Neural progenitor cell (in vitro differentiated cells): ENCODE data around the gene FKBP1A. TPM values are rescaled to one million over a fixed set of nuclear protein-coding genes. Genes with fewer than 3 reads are reported as not detected.

ENCODE experiments used
- DNase-seq: peaks from one replicate; pipeline ENCODE4 v3.0.0-alpha.2; 2016; ENCODE audit warnings: low spot score
- H2AFZ ChIP-seq: fragments of 200-600 bp; sonication (generic); replicated peaks from 2 replicates; pipeline ENCODE4 v1.6.1; 2016; ENCODE audit warnings: antibody characterized with exemption
- H3F3A ChIP-seq: fragments of 200-600 bp; sonication (generic); 2 replicates; pipeline ENCODE4 v1.6.1; 2016; ENCODE audit warnings: antibody characterized with exemption, low read depth
- H3K27ac ChIP-seq: fragments of 200-600 bp; sonication (generic); 2 replicates; pipeline ENCODE4 v1.5.1; 2016; ENCODE audit warnings: mild to moderate bottlenecking
- H3K27me3 ChIP-seq: fragments of 200-600 bp; sonication (generic); 2 replicates; pipeline ENCODE4 v1.6.1; 2016; ENCODE audit warnings: mild to moderate bottlenecking, moderate library complexity
- H3K36me3 ChIP-seq: fragments of 200-600 bp; sonication (generic); 2 replicates; pipeline ENCODE4 v1.5.1; 2016
- H3K4me1 ChIP-seq: fragments of 200-600 bp; sonication (generic); 2 replicates; pipeline ENCODE4 v1.6.1; 2016; ENCODE audit warnings: mixed run types
- H3K4me2 ChIP-seq: fragments of 200-600 bp; sonication (generic); 2 replicates; pipeline ENCODE4 v1.6.1; 2016
- H3K4me3 ChIP-seq: fragments of 200-600 bp; sonication (generic); 2 replicates; pipeline ENCODE4 v1.5.1; 2016
- H3K79me2 ChIP-seq: fragments of 200-600 bp; sonication (generic); 2 replicates; pipeline ENCODE4 v1.6.1; 2016; ENCODE audit warnings: low read depth
- H3K9ac ChIP-seq: fragments of 200-600 bp; sonication (generic); 2 replicates; pipeline ENCODE4 v1.6.1; 2016
- H3K9me3 ChIP-seq: fragments of 200-600 bp; sonication (generic); 2 replicates; pipeline ENCODE4 v1.5.1; 2016; ENCODE audit warnings: low read depth
- H4K20me1 ChIP-seq: fragments of 200-600 bp; sonication (generic); 2 replicates; pipeline ENCODE4 v1.6.1; 2016; ENCODE audit warnings: low read depth
- H3K27ac Mint-ChIP-seq: 3 replicates; pipeline ENCODE4 v1.8.0; 2021; ENCODE audit warnings: mixed read lengths
- H3K27me3 Mint-ChIP-seq: 2 replicates; pipeline ENCODE4 v1.8.0; 2022; ENCODE audit warnings: low read depth, mild to moderate bottlenecking, inconsistent platforms, moderate library complexity, mixed read lengths; ENCODE audit not compliant: insufficient read depth
- H3K36me3 Mint-ChIP-seq: 3 replicates; pipeline ENCODE4 v1.8.0; 2021; ENCODE audit warnings: mixed read lengths
- H3K4me1 Mint-ChIP-seq: 3 replicates; pipeline ENCODE4 v1.8.0; 2021; ENCODE audit warnings: mixed read lengths
- H3K4me3 Mint-ChIP-seq: 3 replicates; pipeline ENCODE4 v1.8.0; 2021; ENCODE audit warnings: mild to moderate bottlenecking, moderate library complexity, mixed read lengths
- H3K9me3 Mint-ChIP-seq: 3 replicates; pipeline ENCODE4 v1.8.0; 2020; ENCODE audit warnings: mixed read lengths
- EZH2 ChIP-seq: fragments of 200-600 bp; sonication (generic); IDR thresholded peaks from 2 replicates; pipeline ENCODE4 v1.6.1; 2017; ENCODE audit warnings: antibody characterized with exemption, mild to moderate bottlenecking, moderate library complexity
- EZH2phosphoT487 ChIP-seq: fragments of 200-600 bp; sonication (generic); IDR thresholded peaks from 2 replicates; pipeline ENCODE4 v1.6.1; 2017; ENCODE audit warnings: antibody characterized with exemption
- total RNA-seq: library from RNA; depleted of rRNA; stranded (reverse); fragments of >200 nt; gene quantifications from 2 replicates; pipeline ENCODE4 v1.2.3, GENCODE V29; 2015; ENCODE audit warnings: low replicate concordance
- TF ChIP-seq, protein P1 (sequence below): fragments of 200-600 bp; sonication (generic); IDR thresholded peaks from 2 replicates; pipeline ENCODE4 v1.5.1; 2017; ENCODE audit warnings: antibody characterized with exemption, mild to moderate bottlenecking

FKBP1A gene
- 128 and 135 TPM in 2 replicates for total RNA-seq

DNA sequence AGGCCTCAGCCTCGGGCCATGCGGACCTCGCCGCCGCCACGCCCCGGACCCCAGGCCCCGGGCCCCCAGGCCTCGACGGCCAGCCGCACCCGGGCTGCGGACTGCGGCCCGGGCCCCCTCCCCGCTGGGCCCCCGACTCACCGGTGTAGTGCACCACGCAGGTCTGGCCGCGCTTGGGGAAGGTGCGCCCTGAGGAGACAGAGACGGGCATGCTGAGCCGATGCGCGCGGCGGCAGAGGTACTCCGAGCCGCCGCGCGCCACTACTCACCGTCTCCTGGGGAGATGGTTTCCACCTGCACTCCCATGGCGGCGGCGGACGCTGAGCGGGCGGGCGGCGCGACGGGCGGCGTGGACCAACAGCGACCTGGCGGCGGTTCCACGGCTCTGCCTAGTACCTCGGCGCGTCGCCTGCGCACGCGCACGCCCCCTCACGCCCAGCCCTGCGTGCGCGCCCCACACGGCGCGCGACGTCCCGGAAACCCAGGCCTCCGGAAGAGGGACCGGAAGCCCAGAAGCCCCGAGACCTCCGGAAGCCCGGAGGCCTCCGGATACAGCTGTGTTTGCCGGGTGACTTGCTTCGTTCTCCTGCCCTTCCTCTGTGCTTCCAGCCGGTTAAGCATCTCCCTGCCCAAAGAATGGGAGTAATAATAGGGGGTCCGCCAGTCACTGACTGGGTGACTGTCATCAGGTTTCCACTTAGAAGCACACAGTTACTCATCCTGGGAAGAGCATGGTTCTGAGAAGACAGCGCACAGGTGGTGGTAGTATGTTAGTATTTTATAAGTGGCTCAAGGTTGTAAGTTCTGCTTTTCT, at the start of gene FKBP1A:
Gene FKBP1A (minus strand): TSS at position 362 of the 814 bp plus-strand sequence. CDS start 56 bp downstream, at position 306.
- H3K79me2 ChIP-seq, result peaks cover 50% of the 10 kb centered on the region
- H3K4me2 ChIP-seq, result peak within 1 kb of the TSS; percentile 87
- Mint-ChIP-seq H3K4me1 (peaks cover 35% of the 10 kb centered on the region), H3K27ac (peak within 1 kb of the TSS; percentile 92), H3K4me3 (peak within 1 kb of the TSS; percentile 96), H3K27me3 (peaks cover 9% of the 10 kb centered on the region), H3K9me3 (no peaks in the 10 kb centered on the region), H3K36me3 (peaks cover 6% of the 10 kb centered on the region)
- H3F3A ChIP-seq, result no peaks in the 10 kb centered on the region
- H3K9ac ChIP-seq, result peak within 1 kb of the TSS; percentile 57
- H3K9me3 ChIP-seq, result no peaks in the 10 kb centered on the region
- H3K36me3 ChIP-seq, result no peaks in the 10 kb centered on the region
- DNase-seq, result peak; percentile 90
- H2AFZ ChIP-seq, result peak within 1 kb of the TSS; percentile 66
- no peak within 1 kb of the TSS for H3K27ac ChIP-seq
- TF ChIP-seq, protein P1, sequence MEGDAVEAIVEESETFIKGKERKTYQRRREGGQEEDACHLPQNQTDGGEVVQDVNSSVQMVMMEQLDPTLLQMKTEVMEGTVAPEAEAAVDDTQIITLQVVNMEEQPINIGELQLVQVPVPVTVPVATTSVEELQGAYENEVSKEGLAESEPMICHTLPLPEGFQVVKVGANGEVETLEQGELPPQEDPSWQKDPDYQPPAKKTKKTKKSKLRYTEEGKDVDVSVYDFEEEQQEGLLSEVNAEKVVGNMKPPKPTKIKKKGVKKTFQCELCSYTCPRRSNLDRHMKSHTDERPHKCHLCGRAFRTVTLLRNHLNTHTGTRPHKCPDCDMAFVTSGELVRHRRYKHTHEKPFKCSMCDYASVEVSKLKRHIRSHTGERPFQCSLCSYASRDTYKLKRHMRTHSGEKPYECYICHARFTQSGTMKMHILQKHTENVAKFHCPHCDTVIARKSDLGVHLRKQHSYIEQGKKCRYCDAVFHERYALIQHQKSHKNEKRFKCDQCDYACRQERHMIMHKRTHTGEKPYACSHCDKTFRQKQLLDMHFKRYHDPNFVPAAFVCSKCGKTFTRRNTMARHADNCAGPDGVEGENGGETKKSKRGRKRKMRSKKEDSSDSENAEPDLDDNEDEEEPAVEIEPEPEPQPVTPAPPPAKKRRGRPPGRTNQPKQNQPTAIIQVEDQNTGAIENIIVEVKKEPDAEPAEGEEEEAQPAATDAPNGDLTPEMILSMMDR, result peak; percentile 12
- TF ChIP-seq EZH2phosphoT487 (peak; percentile 32), EZH2 (no peak)
- H3K4me1 ChIP-seq, result peaks cover 39% of the 10 kb centered on the region
- peak within 1 kb of the TSS; percentile 78 for H3K4me3 ChIP-seq
- H3K27me3 ChIP-seq, result peaks cover 44% of the 10 kb centered on the region
- peaks cover 46% of the 10 kb centered on the region for H4K20me1 ChIP-seq

DNA sequence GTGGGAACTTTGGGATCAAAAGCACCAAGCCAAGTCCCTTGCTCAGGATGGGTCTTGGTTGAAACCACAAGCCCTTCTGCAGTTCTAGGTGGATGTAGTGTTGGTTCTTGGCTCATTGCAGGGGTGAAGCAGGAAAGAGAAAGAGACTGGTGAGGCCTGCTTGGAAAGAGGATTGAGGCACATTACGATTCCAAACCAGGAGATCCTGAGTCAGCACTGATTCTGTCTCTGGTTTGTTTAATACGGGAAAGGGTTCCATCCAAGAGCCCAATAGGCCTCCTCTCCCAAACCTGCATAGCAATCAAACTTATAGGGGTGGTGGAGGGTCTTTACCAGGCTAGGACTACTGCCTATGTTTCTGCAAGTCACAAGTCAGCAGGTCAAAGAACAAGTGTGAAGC, 49.5 kb upstream of the FKBP1A start:
- Mint-ChIP-seq H3K36me3 (peaks cover 30% of the 10 kb centered on the region), H3K4me3 (no peak overlapping the region), H3K27ac (peak overlapping the region; percentile 60), H3K4me1 (no peaks in the 10 kb centered on the region), H3K9me3 (no peaks in the 10 kb centered on the region), H3K27me3 (peaks cover 2% of the 10 kb centered on the region)
- H3K9me3 ChIP-seq, result no peaks in the 10 kb centered on the region
- H4K20me1 ChIP-seq, result no peaks in the 10 kb centered on the region
- no peaks in the 10 kb centered on the region for H3F3A ChIP-seq
- H3K4me1 ChIP-seq, result no peaks in the 10 kb centered on the region
- H3K27ac ChIP-seq, result no peak overlapping the region
- no peaks in the 10 kb centered on the region for H3K36me3 ChIP-seq
- no peaks in the 10 kb centered on the region for H3K27me3 ChIP-seq
- H3K4me3 ChIP-seq, result no peak overlapping the region
- DNase-seq, result no peak
- H3K79me2 ChIP-seq, result no peaks in the 10 kb centered on the region
- no peak for TF ChIP-seq EZH2phosphoT487
- no peak for TF ChIP-seq EZH2
- TF ChIP-seq, protein P1, result no peak
- no peak overlapping the region for H2AFZ ChIP-seq
- H3K4me2 ChIP-seq, result no peak overlapping the region
- no peak overlapping the region for H3K9ac ChIP-seq

- no peaks in the 10 kb centered on the region for H3K79me2 ChIP-seq
Observed at GRCh38 chr20:1441133-1441532, 48.3 kb upstream of the FKBP1A start.

More at GRCh38 chr20:1441133-1441532, 48.3 kb upstream of the FKBP1A start:
- no peaks in the 10 kb centered on the region for H3K27me3 ChIP-seq
- H4K20me1 ChIP-seq, result no peaks in the 10 kb centered on the region
- no peaks in the 10 kb centered on the region for H3K9me3 Mint-ChIP-seq
- H2AFZ ChIP-seq, result no peak overlapping the region
- no peak for DNase-seq
- peaks cover 29% of the 10 kb centered on the region for H3K36me3 Mint-ChIP-seq
- H3K4me1 ChIP-seq, result no peaks in the 10 kb centered on the region
- no peak overlapping the region for H3K27ac Mint-ChIP-seq
- H3F3A ChIP-seq, result no peaks in the 10 kb centered on the region
- H3K4me2 ChIP-seq, result no peak overlapping the region
- H3K27ac ChIP-seq, result no peak overlapping the region
- H3K4me3 Mint-ChIP-seq, result no peak overlapping the region
- H3K4me1 Mint-ChIP-seq, result no peaks in the 10 kb centered on the region
- H3K9ac ChIP-seq, result no peak overlapping the region
- no peak overlapping the region for H3K4me3 ChIP-seq
- TF ChIP-seq EZH2 (no peak), EZH2phosphoT487 (no peak)
- TF ChIP-seq, protein P1, result no peak
- no peaks in the 10 kb centered on the region for H3K36me3 ChIP-seq
- no peaks in the 10 kb centered on the region for H3K9me3 ChIP-seq
- peaks cover 2% of the 10 kb centered on the region for H3K27me3 Mint-ChIP-seq
